NCI-H748 (cell line): ENCODE measurements around the gene DNASE1L2.

ENCODE experiments used
- DNase-seq: peaks from one replicate; lab custom pipeline; 2025; ENCODE audit not compliant: unreplicated experiment; lab: John Stamatoyannopoulos, UW

Gene DNASE1L2

GRCh38 chr16:2223221-2223941 is 12.9 kb upstream of the DNASE1L2 start, which contains the start of gene E4F1:
TSS of gene E4F1 (plus strand) at chr16:2223591. CDS start at chr16:2223614, 23 bp downstream.
- DNase-seq, result peak; percentile 98

GRCh38 chr16:2223942-2224486 is 12.2 kb upstream of the DNASE1L2 start:
- DNase-seq, result peak; percentile 53

- no peak for DNase-seq
These were observed 9.9 kb upstream of the DNASE1L2 start for GRCh38 chr16:2226245-2226793.

- DNase-seq, result no peak
These were observed 9.3 kb upstream of the DNASE1L2 start for GRCh38 chr16:2226918-2227317.

GRCh38 chr16:2228161-2228824 is 8.0 kb upstream of the DNASE1L2 start:
- no peak for DNase-seq

GRCh38 chr16:2229091-2229490 is 7.2 kb upstream of the DNASE1L2 start:
- no peak for DNase-seq

GRCh38 chr16:2229632-2230250 is 6.5 kb upstream of the DNASE1L2 start:
- no peak for DNase-seq

- DNase-seq, result no peak
These were observed 5.9 kb upstream of the DNASE1L2 start for GRCh38 chr16:2230376-2230775.

- no peak for DNase-seq
These were observed 5.0 kb upstream of the DNASE1L2 start for GRCh38 chr16:2231016-2231931.

- DNase-seq, result no peak
These were observed 3.9 kb upstream of the DNASE1L2 start for GRCh38 chr16:2232094-2232990.

GRCh38 chr16:2233046-2233775 is 3.0 kb upstream of the DNASE1L2 start:
- DNase-seq, result no peak

- no peak for DNase-seq
These were observed 2.1 kb upstream of the DNASE1L2 start for GRCh38 chr16:2233872-2234812.

- DNase-seq, result no peak
These were observed 1.5 kb upstream of the DNASE1L2 start for GRCh38 chr16:2234813-2235170.

GRCh38 chr16:2235234-2235651 is 1.0 kb upstream of the DNASE1L2 start:
- no peak for DNase-seq

GRCh38 chr16:2235695-2236336 is 428 bp upstream of the DNASE1L2 start:
- no peak for DNase-seq

GRCh38 chr16:2237102-2237482 is 848 bp downstream of the DNASE1L2 start:
- peak; percentile 29 for DNase-seq

GRCh38 chr16:2237493-2238149 is 1.4 kb downstream of the DNASE1L2 start:
- DNase-seq, result no peak
